WERI-Rb-1 (cell line): Measurements from ENCODE around the gene MAG.

Experiments used
- DNase-seq: peaks from one replicate; pipeline ENCODE4 v3.0.0-alpha.2; 2020
- H3K27ac ChIP-seq: fragments of 250-450 bp; sonication (Bioruptor Pico); 2 replicates; pipeline ENCODE4 v1.5.1; 2020; ENCODE audit warnings: mild to moderate bottlenecking, moderate library complexity
- H3K27me3 ChIP-seq: fragments of 250-450 bp; sonication (Bioruptor Pico); 2 replicates; pipeline ENCODE4 v1.5.1; 2021; ENCODE audit warnings: mild to moderate bottlenecking, low read depth, moderate library complexity; ENCODE audit not compliant: insufficient read depth, severe bottlenecking
- H3K36me3 ChIP-seq: fragments of 250-450 bp; sonication (Bioruptor Pico); 2 replicates; pipeline ENCODE4 v1.5.1; 2020; ENCODE audit warnings: mild to moderate bottlenecking, moderate library complexity
- H3K4me3 ChIP-seq: 2 replicates; pipeline ENCODE4 v1.5.1; 2011; ENCODE audit warnings: low read depth, mild to moderate bottlenecking, control low read depth, low read length
- H3K9me3 ChIP-seq: fragments of 250-450 bp; sonication (Bioruptor Pico); 2 replicates; pipeline ENCODE4 v1.5.1; 2021; ENCODE audit warnings: mild to moderate bottlenecking, moderate library complexity; ENCODE audit not compliant: severe bottlenecking
- TF ChIP-seq, protein P1 (sequence below): IDR thresholded peaks from 2 replicates; pipeline ENCODE4 v1.5.1; 2011; ENCODE audit warnings: low read depth, mild to moderate bottlenecking, control low read depth, inconsistent platforms, low read length

MAG gene

GRCh38 chr19:35336166-35336955, 44.4 kb downstream of the MAG start:
- Histone ChIP-seq H3K36me3 (no peaks in the 10 kb centered on the region), H3K9me3 (no peaks in the 10 kb centered on the region), H3K4me3 (no peak overlapping the region), H3K27ac (no peak overlapping the region), H3K27me3 (no peaks in the 10 kb centered on the region)
- TF ChIP-seq, protein P1, sequence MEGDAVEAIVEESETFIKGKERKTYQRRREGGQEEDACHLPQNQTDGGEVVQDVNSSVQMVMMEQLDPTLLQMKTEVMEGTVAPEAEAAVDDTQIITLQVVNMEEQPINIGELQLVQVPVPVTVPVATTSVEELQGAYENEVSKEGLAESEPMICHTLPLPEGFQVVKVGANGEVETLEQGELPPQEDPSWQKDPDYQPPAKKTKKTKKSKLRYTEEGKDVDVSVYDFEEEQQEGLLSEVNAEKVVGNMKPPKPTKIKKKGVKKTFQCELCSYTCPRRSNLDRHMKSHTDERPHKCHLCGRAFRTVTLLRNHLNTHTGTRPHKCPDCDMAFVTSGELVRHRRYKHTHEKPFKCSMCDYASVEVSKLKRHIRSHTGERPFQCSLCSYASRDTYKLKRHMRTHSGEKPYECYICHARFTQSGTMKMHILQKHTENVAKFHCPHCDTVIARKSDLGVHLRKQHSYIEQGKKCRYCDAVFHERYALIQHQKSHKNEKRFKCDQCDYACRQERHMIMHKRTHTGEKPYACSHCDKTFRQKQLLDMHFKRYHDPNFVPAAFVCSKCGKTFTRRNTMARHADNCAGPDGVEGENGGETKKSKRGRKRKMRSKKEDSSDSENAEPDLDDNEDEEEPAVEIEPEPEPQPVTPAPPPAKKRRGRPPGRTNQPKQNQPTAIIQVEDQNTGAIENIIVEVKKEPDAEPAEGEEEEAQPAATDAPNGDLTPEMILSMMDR: no peak
- DNase-seq: no peak

GRCh38 chr19:35337097-35337983, 45.4 kb downstream of the MAG start:
- DNase-seq: no peak
- Histone ChIP-seq H3K36me3 (no peaks in the 10 kb centered on the region), H3K27me3 (no peaks in the 10 kb centered on the region), H3K9me3 (no peaks in the 10 kb centered on the region), H3K27ac (no peak overlapping the region), H3K4me3 (no peak overlapping the region)
- TF ChIP-seq, protein P1: no peak

GRCh38 chr19:35337984-35338296, 46.0 kb downstream of the MAG start:
- TF ChIP-seq, protein P1: no peak
- Histone ChIP-seq H3K36me3 (no peaks in the 10 kb centered on the region), H3K4me3 (no peak overlapping the region), H3K27me3 (no peaks in the 10 kb centered on the region), H3K9me3 (no peaks in the 10 kb centered on the region), H3K27ac (no peak overlapping the region)
- DNase-seq: no peak

DNA sequence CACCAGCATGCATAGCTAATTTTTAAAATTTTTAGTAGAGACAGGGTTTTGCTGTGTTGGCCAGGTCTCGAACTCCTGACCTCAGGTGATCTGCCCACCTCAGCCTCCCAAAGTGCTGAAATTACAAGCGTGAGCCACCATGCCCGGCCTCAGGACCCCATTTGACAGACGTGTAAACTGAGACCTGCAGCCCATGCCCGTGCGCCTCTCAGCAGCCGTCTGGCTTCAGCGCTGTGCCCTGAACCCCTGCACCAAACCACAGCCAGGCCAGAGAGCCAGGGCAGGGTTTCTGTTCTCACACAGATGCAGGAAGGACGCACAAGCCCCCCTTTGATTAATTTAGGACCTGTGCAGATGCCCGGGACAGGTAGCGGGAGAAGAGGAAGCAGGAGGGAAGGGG, 48.5 kb downstream of the MAG start:
- no peak for DNase-seq
- Histone ChIP-seq H3K4me3 (no peak overlapping the region), H3K9me3 (no peaks in the 10 kb centered on the region), H3K27ac (no peak overlapping the region), H3K27me3 (no peaks in the 10 kb centered on the region), H3K36me3 (no peaks in the 10 kb centered on the region)
- TF ChIP-seq, protein P1: no peak

DNA sequence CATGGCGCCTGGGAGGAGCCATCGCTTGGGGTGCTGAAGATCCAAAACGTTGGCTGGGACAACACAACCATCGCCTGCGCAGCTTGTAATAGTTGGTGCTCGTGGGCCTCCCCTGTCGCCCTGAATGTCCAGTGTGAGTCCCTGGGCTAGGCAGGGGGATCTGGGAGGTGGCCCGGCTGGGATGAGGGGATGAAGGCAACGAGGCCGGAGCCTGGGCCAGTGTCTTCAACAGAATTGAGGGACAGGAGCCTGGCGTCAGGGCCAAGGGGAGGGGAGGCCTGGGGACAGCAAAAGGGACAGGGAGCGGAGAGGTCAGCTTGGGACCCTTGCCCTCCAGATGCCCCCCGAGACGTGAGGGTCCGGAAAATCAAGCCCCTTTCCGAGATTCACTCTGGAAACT, 49.0 kb downstream of the MAG start:
- Histone ChIP-seq H3K4me3 (no peak overlapping the region), H3K9me3 (no peaks in the 10 kb centered on the region), H3K27me3 (no peaks in the 10 kb centered on the region), H3K27ac (no peak overlapping the region), H3K36me3 (no peaks in the 10 kb centered on the region)
- TF ChIP-seq, protein P1: no peak
- DNase-seq: no peak
